Measurements from ENCODE around the gene SFXN4. TPM values are rescaled to one million over a fixed set of nuclear protein-coding genes. Genes with fewer than 3 reads are reported as not detected.
"Not testable (repeated sequence)": the region's sequence is repeated elsewhere in the genome, so short reads cannot be mapped to it uniquely, and the experiment has no call there.

SFXN4 gene
- total RNA-seq, 1 donor from 2014 or later: 22.6 TPM

DNA sequence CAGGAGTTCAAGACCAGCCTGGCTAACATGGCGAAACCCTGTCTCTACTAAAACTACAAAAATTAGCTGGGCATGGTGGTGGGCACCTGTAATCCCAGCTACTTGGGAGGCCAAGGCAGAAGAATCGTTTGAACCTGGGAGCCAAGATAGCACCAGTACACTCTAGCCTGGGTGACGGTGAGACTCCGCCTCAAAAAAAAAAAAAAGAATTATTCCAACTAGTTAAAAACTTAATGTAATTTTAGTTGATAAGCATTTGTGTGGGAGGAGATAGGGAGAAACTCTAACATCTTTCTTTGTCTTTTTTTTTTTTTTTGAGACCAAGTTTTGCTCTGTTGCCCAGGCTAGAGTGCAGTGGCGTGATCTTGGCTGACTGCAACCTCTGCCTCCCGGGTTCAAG, 58.4 kb downstream of the SFXN4 start:
- not testable (repeated sequence) for DNase-seq

DNA sequence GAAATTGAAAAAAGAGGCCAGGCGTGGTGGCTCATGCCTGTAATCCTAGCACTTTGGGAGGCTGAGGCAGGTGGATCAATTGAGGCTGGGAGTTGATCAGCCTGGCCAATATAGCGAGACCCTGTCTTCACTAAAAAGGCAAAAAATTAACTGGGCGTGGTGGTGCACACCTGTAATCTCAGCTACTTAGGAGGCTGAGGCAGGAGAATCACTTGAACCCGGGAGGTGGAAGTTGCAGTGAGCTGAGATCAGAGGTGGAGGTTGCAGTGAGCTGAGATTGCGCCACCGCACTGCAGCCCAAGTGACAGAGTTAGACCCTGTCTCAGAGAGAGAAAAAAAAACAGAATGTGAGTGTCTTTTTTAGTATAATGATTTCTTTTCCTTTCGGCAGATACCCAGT, 59.6 kb downstream of the SFXN4 start:
- not testable (repeated sequence) for DNase-seq

DNA sequence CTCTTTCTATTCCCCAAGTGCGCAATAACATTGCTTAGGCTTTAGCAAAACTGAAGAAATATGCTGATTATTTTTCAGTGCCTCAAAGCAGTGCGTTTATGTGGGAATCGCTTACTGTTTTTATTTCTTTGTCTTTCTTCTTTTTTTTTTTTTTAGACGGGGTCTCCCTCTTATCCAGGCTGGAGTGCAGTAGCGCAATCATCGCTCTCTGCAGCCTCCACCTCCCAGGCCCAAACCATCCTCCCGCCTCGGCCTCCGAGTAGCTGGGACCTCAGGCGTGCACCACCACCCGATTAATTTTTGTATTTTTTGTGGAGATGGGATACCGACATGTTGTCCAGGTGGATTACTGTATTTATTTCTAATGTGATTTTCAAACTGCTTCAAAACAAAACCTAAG, 60.4 kb downstream of the SFXN4 start:
- DNase-seq: no peak

DNA sequence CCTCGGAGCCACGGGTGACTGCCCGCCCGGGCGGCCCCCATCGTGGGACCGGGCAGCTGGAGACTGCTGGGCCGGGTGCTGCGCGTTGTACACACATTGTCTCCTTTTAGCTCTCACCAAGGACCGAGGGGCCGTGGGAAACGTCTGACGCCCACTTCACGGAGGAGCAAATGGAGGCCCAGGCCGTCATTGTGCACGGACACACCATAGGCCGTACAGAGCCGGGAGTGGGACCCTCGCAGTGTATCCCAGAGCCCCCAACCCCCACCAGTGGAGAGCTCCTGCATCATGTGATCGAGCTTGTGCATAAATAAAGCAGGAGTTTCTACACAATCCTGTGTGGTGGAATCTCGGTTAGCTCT, 60.9 kb downstream of the SFXN4 start:
- DNase-seq: peak; percentile 41

DNA sequence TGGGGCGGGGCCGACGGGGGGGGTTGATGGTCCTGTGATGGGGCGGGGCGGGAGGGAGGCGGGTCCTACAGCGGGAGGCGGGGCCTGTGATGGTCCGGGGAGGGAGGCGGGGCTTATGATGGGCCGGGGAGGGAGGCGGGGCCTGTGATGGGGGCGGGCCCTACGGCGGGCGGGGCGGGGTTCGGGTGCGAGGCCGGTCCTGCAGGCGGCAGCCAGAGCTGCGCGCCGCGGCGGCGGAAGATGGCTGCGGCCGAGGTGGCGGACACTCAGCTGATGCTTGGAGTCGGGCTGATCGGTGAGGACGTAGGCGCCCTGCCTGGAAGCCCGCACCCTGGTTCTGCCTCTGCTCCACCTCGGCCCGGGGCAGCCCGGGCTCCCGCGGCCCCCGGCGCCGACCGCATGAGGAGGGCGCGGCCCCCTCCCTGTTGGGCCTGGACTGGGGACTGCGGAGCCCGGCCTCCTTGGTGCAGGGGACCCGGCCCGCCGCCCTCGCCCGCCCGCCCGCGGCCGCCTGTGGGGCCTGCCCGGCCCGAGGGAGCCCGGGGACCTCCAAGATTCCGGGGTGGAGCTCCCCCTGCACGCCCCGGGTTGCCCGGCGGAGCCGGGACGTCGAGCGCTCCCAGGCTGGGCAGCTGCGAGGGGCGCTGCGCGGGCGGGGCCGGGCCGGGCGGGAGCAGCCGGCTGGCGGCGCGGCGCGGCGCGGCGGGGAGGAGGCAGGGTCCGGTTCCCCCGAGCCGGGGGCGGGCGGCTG, 61.4 kb downstream of the SFXN4 start, which contains the start of gene DENND10:
Gene DENND10 (plus strand): TSS at position 211 of the 751 bp plus-strand sequence. CDS start 30 bp downstream, at position 241.
- peak; percentile 87 for DNase-seq

DNA sequence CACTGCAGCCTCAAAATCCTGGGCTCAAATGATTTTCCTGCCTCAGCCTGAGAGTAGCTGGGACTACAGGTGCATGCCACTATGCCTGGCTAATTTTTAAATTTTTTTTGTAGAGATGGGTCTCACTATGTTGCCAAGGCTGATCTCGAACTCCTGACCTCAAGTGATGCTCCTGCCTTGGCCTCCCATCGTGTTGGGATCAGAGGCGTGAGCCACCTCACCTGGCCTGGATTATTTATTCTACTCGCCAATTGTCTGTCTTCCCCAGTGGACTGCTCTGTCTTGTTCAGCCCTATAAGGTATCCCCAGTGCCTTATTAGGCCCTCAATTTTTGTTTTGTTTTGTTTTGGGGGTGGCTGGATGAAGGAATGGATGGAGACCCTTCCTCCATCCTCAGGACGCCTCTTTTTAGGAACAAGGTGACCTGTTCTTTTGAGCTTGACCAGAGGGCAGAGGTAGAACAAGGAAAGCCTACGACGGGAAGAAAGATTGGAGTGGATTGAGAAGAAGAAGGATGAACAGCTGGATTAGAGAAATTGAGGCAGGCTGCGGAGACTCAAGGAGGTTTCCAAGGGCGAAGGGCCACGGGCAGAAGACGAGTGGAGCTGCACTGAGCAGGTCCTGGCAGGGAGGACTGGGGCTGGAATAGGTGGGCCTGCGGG, 62.1 kb downstream of the SFXN4 start:
- DNase-seq: no peak

DNA sequence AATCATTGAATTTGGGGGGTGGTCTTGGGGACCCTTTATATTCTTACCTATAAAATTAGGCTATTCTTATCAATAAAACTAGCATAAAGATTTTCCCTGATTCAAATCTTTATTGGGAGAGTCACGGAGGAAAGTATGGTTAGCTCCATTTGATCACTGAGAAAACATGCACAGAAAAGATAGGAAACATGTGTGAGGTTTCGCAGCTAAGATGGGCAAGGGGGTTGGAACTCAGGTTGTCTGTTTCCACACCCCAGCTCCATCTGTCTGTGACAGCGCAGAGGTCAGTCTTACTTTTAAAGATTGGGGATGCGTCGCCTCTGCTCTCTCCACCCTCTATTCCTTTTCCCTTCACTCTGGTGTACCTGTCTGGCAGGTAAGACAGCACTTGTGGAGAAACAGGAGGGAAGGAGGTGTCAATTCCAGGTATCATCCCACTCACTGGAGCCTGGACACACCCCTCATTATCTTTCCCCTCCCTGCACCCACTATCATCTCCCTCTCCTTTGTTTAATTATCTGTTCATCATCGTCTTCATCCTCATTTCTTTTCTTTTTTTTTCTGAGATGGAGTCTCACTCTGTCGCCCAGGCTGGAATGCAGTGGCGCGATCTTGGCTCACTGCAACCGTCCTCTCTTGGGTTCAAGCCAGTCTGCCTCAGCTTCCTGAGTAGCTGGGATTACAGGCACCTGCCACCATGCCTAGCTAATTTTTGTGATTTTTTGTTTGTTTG, 64.0 kb downstream of the SFXN4 start:
- no peak for DNase-seq

DNA sequence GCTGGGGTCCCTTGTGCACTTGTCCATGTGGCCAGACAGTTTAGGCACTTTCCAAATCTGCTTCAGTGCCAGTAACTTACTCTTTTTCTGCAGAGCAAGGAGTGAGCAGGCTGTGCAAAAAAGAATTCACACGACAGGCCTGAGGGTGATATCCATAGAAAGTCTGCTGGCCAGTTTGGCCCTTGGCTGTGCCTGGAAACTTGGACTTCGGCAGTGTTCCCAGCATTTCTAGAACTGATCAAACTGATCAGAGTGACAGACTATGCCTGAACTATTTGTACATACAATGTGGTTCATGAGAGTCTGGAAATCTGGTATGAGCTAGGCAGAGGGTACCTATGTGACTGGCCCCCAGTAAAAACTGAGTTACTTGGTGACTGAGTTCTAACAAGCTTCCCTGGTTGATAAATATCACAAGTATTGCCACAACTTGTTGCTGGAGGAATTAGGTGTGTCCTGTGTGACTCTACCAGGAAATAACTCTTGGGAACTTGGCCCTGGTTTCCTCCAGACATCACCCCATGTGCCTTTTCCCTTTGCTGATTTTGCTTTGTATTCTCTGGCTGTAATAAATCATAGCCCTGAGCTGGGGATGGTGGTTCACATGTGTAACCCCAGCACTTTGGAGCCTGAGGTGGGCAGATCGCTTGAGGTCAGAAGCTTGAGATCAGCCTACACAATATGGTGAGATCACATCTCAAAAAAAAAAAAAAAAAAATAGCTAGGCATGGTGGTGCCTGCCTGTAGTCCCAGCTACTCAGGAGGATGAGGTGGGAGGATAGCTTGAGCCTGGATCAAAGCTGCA, 64.9 kb downstream of the SFXN4 start:
- no peak for DNase-seq

DNA sequence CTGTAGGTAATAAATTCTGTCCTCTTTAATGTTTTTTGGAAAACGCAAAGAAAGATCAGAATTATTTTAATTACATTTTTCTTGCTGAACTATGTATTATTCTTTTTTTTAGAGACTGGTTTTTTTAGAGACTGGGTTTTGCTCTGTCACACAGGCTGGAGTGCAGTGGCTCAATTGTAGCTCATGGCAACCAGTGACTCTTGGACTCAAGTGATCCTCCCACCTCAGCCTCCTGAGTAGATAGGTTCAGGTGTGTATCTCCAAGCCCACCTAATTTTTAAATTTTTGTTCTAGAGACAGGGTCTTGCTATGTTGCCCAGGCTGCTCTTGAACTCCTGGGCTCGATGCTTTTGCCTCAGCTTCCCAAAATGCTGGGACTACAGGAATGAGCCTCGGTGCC, 66.9 kb downstream of the SFXN4 start:
- no peak for DNase-seq

DNA sequence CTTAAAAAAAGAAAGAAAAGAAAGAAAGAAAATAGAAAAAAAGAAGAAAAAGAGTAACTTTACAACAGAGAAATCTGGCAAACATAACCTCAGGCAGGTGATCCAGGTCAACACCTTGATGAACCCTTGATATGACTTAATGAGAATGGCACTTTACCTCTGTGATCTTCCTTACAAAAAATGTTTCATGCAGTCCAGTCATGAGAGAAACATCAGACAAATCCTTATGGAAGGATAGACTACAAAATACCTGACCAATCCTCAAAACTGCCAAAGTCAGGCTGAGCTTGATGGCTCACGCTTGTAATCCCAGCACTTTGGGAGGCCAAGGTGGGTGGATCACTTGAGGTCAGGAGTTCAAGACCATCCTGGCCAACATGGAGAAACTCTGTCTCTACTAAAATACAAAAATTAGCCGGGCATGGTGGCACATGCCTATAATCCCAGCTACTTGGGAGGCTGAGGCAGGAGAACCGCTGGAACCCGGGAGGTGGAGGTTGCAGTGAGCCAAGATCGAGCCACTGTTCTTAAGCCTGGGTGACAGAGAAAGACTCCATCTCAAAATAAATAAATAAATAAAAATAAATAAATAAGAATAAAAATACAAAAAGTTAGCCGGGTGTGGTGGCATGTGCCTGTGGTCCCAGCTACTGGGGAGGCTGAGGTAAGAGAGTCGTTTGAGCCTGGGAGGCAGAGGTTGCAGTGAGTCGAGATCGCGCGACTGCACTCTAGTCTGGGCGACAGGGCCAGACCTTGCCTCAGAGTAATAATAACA, 68.7 kb downstream of the SFXN4 start:
- not testable (repeated sequence) for DNase-seq

DNA sequence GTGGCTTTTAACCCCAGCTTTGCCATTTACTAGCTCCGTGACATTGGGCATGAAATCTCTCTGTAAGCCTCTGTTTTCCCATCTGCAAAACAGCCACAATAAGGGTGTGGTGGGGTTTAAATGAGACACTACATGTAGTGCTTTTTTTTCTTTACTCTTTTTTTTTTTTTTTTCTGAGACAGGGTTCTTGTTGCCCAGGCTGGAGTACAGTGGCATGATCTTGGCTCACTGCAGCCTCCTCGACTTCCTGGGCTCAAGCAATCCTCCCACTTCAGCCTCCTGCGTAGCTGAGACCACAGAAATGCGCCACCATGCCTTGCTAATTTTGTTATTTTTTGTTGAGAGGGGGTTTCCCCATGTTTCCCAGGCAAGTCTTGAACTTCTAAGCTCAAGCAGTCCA, 69.9 kb downstream of the SFXN4 start:
- DNase-seq: no peak

DNA sequence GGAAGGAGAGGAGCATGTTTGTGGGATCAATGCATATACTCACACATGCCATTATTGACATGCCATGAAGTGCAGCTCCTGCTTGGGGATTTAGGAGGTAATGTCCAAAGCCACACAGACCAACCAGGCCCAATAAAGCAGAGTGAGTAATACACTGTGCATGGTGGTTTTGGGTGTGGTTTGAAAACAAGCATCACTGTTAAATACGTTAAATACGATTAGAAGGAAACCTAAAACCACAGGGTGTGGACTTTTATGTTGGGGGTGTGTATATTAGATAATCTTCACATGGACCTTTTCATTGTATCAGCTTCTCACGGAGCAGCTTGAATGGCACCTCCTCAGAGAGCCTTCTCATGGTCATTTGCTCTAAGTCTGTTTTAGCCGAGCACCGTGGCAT, 74.5 kb downstream of the SFXN4 start:
- no peak for DNase-seq

Small RNAs within 50 kb of the gene (small RNA-seq; reads per million reads assigned to genes)
- gene AL355598.1 (not detected), gene RN7SL749P (not detected)

Other genes with a start within 250 kb of the SFXN4 start
- 4.8 TPM for gene NANOS1, start 136.0 kb downstream of the SFXN4 start, total RNA-seq
- 81.6 TPM for gene EIF3A, start 84.9 kb downstream of the SFXN4 start, total RNA-seq
- 53.7 TPM for gene DENND10, start 61.6 kb downstream of the SFXN4 start, total RNA-seq
- 92.8 TPM for gene PRDX3, start 13.1 kb upstream of the SFXN4 start, total RNA-seq
- gene GRK5, start 41.9 kb upstream of the SFXN4 start, total RNA-seq: 17.3 TPM

All from occipital lobe (tissue), 3 donors.